NT2/D1 (cell line): ENCODE data around the gene LAGE3.

Experiments
- YY1 ChIP-seq: IDR thresholded peaks from 2 replicates; pipeline ENCODE4 v1.6.1; 2011; ENCODE audit not compliant: insufficient read length, insufficient read depth
- ZNF274 ChIP-seq: IDR thresholded peaks from 2 replicates; pipeline ENCODE4 v1.6.1; 2011; ENCODE audit warnings: mild to moderate bottlenecking, low read depth, low read length

GRCh38 chrX:154466907-154467306 is 12.2 kb downstream of the LAGE3 start:
- TF ChIP-seq YY1, result no peak
- TF ChIP-seq ZNF274, result no peak
